Lower lobe of right lung (tissue), 2 donors: ENCODE results near the gene REV3L. TPM values are rescaled to one million over a fixed set of nuclear protein-coding genes. Genes with fewer than 3 reads are reported as not detected.

Source experiments
- ATAC-seq, 2 donors: fragments of 200-7000 bp; cut with Tn5 transposase; one replicate each; pipeline ENCODE4 v1.9.1; 2020 to 2022; ENCODE audit warnings: mild to moderate bottlenecking in 2 of 2, moderate library complexity in 2 of 2
- DNase-seq: peaks from one replicate; pipeline ENCODE4 v3.0.0-alpha.2; 2020
- H3K27ac ChIP-seq: fragments of 200-600 bp; one replicate; pipeline ENCODE4 v1.8.0; 2022
- H3K27me3 ChIP-seq: fragments of 200-600 bp; one replicate; pipeline ENCODE4 v1.8.0; 2022; ENCODE audit warnings: low read depth
- H3K36me3 ChIP-seq: fragments of 200-600 bp; one replicate; pipeline ENCODE4 v1.8.0; 2022; ENCODE audit warnings: mild to moderate bottlenecking
- H3K4me1 ChIP-seq: fragments of 200-600 bp; one replicate; pipeline ENCODE4 v1.8.0; 2022
- H3K4me3 ChIP-seq: fragments of 200-600 bp; one replicate; pipeline ENCODE4 v1.8.0; 2022; ENCODE audit warnings: mild to moderate bottlenecking
- H3K9me3 ChIP-seq: fragments of 200-600 bp; one replicate; pipeline ENCODE4 v1.8.0; 2022
- CTCF ChIP-seq: fragments of 200-600 bp; IDR thresholded peaks from one replicate; pipeline ENCODE4 v1.8.0; 2022; ENCODE audit warnings: antibody characterized with exemption, mild to moderate bottlenecking
- intact Hi-C: fragments of 100-400 bp; cut with DNase I; formaldehyde crosslinking; loops from one replicate; pipeline ENCODE4 v1.11.0; 2022
- total RNA-seq: library from RNA; stranded (reverse); fragmentation: NEBNext Ultra II Directional; extraction: Animal tissue kit (Norgen Biotek cat#: 25700); gene quantifications from one replicate; pipeline ENCODE4 v1.2.1, GENCODE V29; 2021
- donor health status: DM: no; HTN: yes; CAD: no; lungs with severe emphysema.

The REV3L gene
- total RNA-seq, 1 donor from 2014 or later: 30.3 TPM

- ATAC-seq (no peak), DNase-seq (no peak)
- Histone ChIP-seq H3K36me3 (peaks cover 43% of the 10 kb centered on the region), H3K27ac (no peak overlapping the region), H3K4me1 (no peaks in the 10 kb centered on the region), H3K9me3 (peaks cover 20% of the 10 kb centered on the region), H3K27me3 (no peaks in the 10 kb centered on the region), H3K4me3 (no peak overlapping the region)
- no peak for TF ChIP-seq CTCF
- intact Hi-C loops: no loop called here
Observed at GRCh38 chr6:111274593-111275217, 208.3 kb downstream of the REV3L start.

- Histone ChIP-seq H3K9me3 (peaks cover 20% of the 10 kb centered on the region), H3K4me3 (no peak overlapping the region), H3K36me3 (peaks cover 33% of the 10 kb centered on the region), H3K27ac (no peak overlapping the region), H3K27me3 (no peaks in the 10 kb centered on the region), H3K4me1 (no peaks in the 10 kb centered on the region)
- no peak for ATAC-seq
- no peak for TF ChIP-seq CTCF
- intact Hi-C loops: no loop called here
- DNase-seq: no peak
Observed at GRCh38 chr6:111270121-111270520, 212.9 kb downstream of the REV3L start.

DNA sequence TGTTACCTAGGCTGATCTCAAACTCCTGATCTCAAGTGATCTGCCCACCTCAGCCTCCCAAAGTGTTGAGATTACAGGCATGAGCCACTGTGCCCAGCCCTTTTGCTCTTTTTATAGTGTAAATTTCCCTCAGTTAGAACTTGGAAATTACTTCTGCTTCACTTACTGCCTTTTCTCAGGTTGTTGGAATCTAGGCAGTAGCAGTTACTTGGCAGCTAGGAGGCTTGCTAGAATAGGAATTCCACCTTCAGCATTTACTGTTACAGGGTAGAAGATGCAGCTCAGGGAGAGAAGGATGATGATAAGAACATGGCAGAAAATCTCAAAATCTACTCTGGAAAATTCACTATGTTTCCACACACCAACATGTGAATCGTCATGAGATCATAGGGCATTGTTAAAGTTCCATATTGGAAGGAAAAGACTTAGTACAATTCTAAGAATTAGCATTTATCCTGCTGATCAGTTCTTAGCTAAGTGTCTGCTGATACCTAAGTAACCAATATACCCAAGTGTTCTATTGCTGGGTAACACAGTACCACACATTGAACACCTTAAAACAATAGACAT is 213.5 kb downstream of the REV3L start:
- Histone ChIP-seq H3K4me3 (no peak overlapping the region), H3K27ac (no peak overlapping the region), H3K9me3 (peaks cover 14% of the 10 kb centered on the region), H3K4me1 (no peaks in the 10 kb centered on the region), H3K36me3 (peaks cover 37% of the 10 kb centered on the region), H3K27me3 (no peaks in the 10 kb centered on the region)
- no peak for TF ChIP-seq CTCF
- intact Hi-C loops: no loop called here
- ATAC-seq (no peak), DNase-seq (no peak)

DNA sequence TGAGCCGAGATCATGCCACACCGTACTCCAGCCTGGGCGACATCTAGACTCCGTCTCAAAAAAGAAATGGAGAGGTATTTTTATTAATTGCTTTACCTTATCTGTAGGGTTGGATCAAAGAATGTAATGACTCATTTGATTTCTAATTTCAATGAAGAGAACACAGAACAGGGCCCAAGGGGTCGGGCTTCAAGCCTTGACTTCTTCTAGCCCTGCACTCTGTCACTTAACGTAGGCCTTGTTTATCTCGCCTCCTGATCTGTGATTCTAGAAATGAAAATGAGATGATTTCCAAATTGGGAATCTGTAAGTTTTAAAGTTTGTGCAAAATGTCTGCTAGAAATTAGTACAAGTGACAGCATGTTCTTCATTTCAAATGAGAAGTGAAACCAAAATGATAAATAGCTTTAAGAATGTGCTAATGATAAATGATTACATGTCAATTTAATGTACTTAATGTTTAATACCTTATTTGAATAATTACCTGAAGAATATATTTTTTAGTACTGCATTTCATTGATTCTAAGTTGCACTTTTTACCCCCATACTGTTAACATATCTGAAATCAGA is 215.2 kb downstream of the REV3L start:
- no peaks in the 10 kb centered on the region for H3K9me3 ChIP-seq
- ATAC-seq: no peak
- no peaks in the 10 kb centered on the region for H3K4me1 ChIP-seq
- TF ChIP-seq CTCF: no peak
- H3K36me3 ChIP-seq: peaks cover 43% of the 10 kb centered on the region
- no peaks in the 10 kb centered on the region for H3K27me3 ChIP-seq
- H3K4me3 ChIP-seq: no peak overlapping the region
- no peak overlapping the region for H3K27ac ChIP-seq
- intact Hi-C loops: no loop called here
- no peak for DNase-seq

GRCh38 chr6:111266276-111266675 is 216.7 kb downstream of the REV3L start:
- no peak for TF ChIP-seq CTCF
- Histone ChIP-seq H3K9me3 (no peaks in the 10 kb centered on the region), H3K27ac (no peak overlapping the region), H3K36me3 (peaks cover 48% of the 10 kb centered on the region), H3K4me3 (no peak overlapping the region), H3K4me1 (no peaks in the 10 kb centered on the region), H3K27me3 (no peaks in the 10 kb centered on the region)
- intact Hi-C loops: no loop called here
- DNase-seq (no peak), ATAC-seq (no peak)
